Calu3 (cell line): ENCODE results near the gene CD9. TPM values are rescaled to one million over a fixed set of nuclear protein-coding genes. Genes with fewer than 3 reads are reported as not detected.

Experiments used
- BruUV-seq: library from RNA; stranded (reverse); fragments of 400-500 nt; replicated peaks from 2 replicates; lab custom pipeline; 2021; lab: Mats Ljungman, UMichigan
- CTCF ChIA-PET: fragments of 300-600 bp; sonication (Branson Sonifier 250); formaldehyde crosslinking; loops from one replicate; lab custom pipeline; 2022; ENCODE audit warnings: antibody characterized with exemption; lab: Charles Lee
- DNase-seq: peaks from one replicate; pipeline ENCODE4 v3.0.0; 2022
- H3K27ac Mint-ChIP-seq: one replicate; pipeline ENCODE4 v1.8.0; 2022; ENCODE audit warnings: mixed read lengths; ENCODE audit not compliant: unreplicated experiment
- H3K27me3 Mint-ChIP-seq: one replicate; pipeline ENCODE4 v1.8.0; 2022; ENCODE audit warnings: mixed read lengths; ENCODE audit not compliant: unreplicated experiment
- H3K36me3 Mint-ChIP-seq: one replicate; pipeline ENCODE4 v1.8.0; 2022; ENCODE audit warnings: mild to moderate bottlenecking, moderate library complexity, mixed read lengths; ENCODE audit not compliant: insufficient read depth, unreplicated experiment
- H3K4me1 Mint-ChIP-seq: one replicate; pipeline ENCODE4 v1.8.0; 2022; ENCODE audit warnings: mild to moderate bottlenecking, low read depth, mixed read lengths; ENCODE audit not compliant: unreplicated experiment
- H3K4me3 Mint-ChIP-seq: one replicate; pipeline ENCODE4 v1.8.0; 2022; ENCODE audit warnings: mild to moderate bottlenecking, low read depth, moderate library complexity, mixed read lengths; ENCODE audit not compliant: unreplicated experiment
- H3K9me3 Mint-ChIP-seq: one replicate; pipeline ENCODE4 v1.8.0; 2022; ENCODE audit warnings: low read depth, mixed read lengths; ENCODE audit not compliant: unreplicated experiment
- intact Hi-C: fragments of 100-400 bp; cut with micrococcal nuclease; formaldehyde crosslinking; loops from one replicate; pipeline ENCODE4 v1.10.0; 2022; ENCODE audit not compliant: unreplicated experiment
- total RNA-seq: library from RNA; stranded (reverse); gene quantifications from 2 replicates; pipeline ENCODE4 v1.2.3, GENCODE V29; 2022
- TF ChIP-seq, protein P1 (sequence below): fragments of 200-600 bp; IDR thresholded peaks from one replicate; pipeline ENCODE4 v1.8.0; 2022; ENCODE audit warnings: antibody characterized with exemption; ENCODE audit not compliant: unreplicated experiment

The CD9 gene
- total RNA-seq, 1 experiment from 2014 or later, result 128 TPM

DNA sequence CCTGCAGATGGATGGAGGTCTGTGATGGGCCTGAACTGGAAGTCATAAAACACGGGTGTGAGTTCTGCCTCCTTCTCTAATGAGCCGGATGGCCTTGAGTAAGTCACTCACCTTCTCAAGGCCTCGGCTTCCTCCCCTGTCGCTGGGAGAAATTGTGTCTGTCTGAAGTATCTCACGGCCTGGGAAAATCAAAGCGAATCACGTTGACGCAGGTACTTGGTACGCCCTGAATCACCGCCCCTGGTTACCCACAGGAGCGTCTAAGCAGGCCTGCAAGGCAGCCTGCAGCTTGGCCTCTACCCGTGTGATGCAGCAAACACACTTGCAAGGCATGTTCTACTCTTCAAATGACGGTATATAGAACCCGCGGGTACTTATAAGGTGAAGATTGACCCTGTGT, 28.1 kb upstream of the CD9 start:
- Mint-ChIP-seq H3K27me3 (no peaks in the 10 kb centered on the region), H3K36me3 (peaks cover 10% of the 10 kb centered on the region), H3K4me3 (no peak overlapping the region), H3K9me3 (no peaks in the 10 kb centered on the region), H3K4me1 (peaks cover 18% of the 10 kb centered on the region), H3K27ac (no peak overlapping the region)
- intact Hi-C loops, result no loop called here
- DNase-seq, result no peak
- no TSS peak for BruUV-seq
- CTCF ChIA-PET, result no interaction called here
- TF ChIP-seq, protein P1, sequence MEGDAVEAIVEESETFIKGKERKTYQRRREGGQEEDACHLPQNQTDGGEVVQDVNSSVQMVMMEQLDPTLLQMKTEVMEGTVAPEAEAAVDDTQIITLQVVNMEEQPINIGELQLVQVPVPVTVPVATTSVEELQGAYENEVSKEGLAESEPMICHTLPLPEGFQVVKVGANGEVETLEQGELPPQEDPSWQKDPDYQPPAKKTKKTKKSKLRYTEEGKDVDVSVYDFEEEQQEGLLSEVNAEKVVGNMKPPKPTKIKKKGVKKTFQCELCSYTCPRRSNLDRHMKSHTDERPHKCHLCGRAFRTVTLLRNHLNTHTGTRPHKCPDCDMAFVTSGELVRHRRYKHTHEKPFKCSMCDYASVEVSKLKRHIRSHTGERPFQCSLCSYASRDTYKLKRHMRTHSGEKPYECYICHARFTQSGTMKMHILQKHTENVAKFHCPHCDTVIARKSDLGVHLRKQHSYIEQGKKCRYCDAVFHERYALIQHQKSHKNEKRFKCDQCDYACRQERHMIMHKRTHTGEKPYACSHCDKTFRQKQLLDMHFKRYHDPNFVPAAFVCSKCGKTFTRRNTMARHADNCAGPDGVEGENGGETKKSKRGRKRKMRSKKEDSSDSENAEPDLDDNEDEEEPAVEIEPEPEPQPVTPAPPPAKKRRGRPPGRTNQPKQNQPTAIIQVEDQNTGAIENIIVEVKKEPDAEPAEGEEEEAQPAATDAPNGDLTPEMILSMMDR, result no peak

DNA sequence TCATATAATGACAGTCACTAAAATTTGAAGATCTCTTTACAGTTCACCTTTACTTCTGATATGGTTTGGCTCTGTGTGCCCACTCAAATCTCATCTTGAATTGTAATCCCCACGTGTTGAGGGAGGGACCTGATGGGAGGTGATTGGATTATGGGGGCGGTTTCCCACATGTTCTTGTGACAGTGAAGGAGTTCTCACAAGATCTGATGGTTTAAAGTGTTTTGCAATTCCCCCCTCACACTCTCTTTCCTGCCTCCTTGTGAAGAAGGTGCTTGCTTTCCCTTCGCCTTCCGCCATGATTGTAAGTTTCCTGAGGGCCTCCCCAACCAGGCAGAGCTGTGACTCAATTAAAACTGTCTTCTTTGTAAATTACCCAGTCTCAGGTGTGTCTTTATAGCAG, 27.3 kb upstream of the CD9 start:
- TF ChIP-seq, protein P1, result no peak
- peaks cover 3% of the 10 kb centered on the region for H3K27me3 Mint-ChIP-seq
- peaks cover 10% of the 10 kb centered on the region for H3K4me1 Mint-ChIP-seq
- no peak for DNase-seq
- peaks cover 2% of the 10 kb centered on the region for H3K36me3 Mint-ChIP-seq
- intact Hi-C loops, result no loop called here
- no peak overlapping the region for H3K27ac Mint-ChIP-seq
- H3K9me3 Mint-ChIP-seq, result no peaks in the 10 kb centered on the region
- no TSS peak for BruUV-seq
- no peak overlapping the region for H3K4me3 Mint-ChIP-seq
- CTCF ChIA-PET, result no interaction called here

DNA sequence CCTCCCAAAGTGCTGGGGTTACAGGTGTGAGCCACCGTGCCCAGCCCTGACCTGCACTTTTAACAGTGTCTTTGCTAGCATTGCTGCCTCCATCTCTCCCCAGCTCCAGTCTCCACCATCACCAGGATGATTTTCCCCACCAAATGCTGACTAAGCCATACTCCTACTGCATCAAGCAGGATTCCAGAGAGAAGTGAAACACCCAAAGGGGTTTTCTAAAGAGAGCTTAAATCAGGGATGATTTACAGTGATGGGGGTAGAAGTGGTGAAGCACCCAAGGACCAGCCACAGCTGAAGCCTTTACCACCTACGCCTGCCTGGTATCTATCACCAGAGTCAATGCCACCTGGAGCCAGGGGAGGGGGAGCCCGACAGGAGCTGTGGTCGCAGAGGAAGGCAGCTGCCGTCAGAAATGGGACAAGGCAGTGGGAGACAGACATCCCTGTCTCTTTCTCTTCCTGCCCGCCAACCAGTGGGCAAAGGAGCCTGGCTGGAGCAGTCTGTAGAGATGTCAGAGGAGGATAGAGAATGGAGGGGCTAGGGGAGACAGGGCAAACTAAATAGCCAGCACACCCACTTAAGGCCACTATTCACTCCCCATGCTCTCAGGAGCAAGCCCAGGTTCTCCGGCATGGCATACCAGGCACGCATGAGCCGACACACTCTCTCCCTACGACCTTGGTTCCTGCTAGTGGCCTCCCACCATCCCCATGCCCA, 22.4 kb upstream of the CD9 start:
- Mint-ChIP-seq H3K27ac (no peak overlapping the region), H3K36me3 (no peaks in the 10 kb centered on the region), H3K4me1 (no peaks in the 10 kb centered on the region), H3K4me3 (no peak overlapping the region), H3K9me3 (no peaks in the 10 kb centered on the region), H3K27me3 (peaks cover 14% of the 10 kb centered on the region)
- DNase-seq, result no peak
- CTCF ChIA-PET, result no interaction called here
- intact Hi-C loops, result no loop called here
- TF ChIP-seq, protein P1, result no peak
- no TSS peak for BruUV-seq

DNA sequence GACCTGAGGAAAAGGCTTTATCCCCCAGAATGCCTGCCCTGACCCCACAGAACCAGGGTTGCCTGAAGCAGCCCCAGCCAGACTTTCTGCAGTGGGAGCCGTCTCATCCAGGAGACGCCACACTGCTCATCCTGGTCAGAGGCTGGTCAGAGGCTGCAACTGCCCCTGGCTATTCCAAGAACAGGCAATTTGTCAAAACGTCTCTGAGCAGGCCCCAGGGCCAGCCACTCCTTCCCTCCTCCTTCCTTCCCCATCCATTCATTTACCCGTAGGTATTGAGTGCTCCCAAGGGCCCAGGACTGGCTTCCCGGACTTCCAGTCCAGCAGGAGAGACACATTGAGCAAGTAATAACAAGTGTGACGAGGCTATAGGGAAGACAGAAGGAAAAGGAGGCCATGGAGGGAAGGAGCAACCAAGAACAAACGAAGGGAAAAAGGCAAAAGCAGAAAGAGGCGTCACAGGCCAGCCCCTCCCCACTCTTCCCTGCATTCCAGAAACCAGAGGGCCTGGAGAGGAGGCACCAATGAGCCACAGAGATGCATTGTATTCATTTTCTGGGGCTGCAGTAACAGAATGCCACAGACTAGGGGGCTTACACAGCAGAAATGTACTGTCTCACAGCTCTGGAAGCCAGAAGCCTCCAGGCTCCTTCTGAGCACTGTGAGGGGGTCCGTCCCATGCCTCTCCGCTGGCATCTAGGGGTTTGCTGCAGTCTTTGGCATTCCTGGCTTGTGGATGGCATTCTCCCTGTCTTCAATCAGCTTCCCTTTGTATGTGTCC, 21.0 kb upstream of the CD9 start:
- peaks cover 14% of the 10 kb centered on the region for H3K27me3 Mint-ChIP-seq
- TF ChIP-seq, protein P1, result no peak
- intact Hi-C loops, result no loop called here
- BruUV-seq, result no TSS peak
- DNase-seq, result no peak
- H3K27ac Mint-ChIP-seq, result no peak overlapping the region
- no peak overlapping the region for H3K4me3 Mint-ChIP-seq
- H3K4me1 Mint-ChIP-seq, result no peaks in the 10 kb centered on the region
- CTCF ChIA-PET, result interaction anchor here (0.6 kb wide), 1 partner anchor 311 kb away, joined by 3 read pairs; no protein-coding TSS in a partner anchor
- H3K9me3 Mint-ChIP-seq, result no peaks in the 10 kb centered on the region
- no peaks in the 10 kb centered on the region for H3K36me3 Mint-ChIP-seq
